Stimulated activated CD4-positive, alpha-beta T cell treated with anti-CD3 and anti-CD28 coated beads, Interleukin-1b, Interleukin-23, amount 100 ng/mL, for 24 hours (primary cell): Measurements from ENCODE around the gene TMEM242.

ENCODE experiments used
- DNase-seq, 4 experiments: peaks; one replicate each; pipeline ENCODE4 v3.0.0-alpha.2; 2020; ENCODE audit warnings: low read depth in 4 of 4, low spot score in 1 of 4

The TMEM242 gene

DNA sequence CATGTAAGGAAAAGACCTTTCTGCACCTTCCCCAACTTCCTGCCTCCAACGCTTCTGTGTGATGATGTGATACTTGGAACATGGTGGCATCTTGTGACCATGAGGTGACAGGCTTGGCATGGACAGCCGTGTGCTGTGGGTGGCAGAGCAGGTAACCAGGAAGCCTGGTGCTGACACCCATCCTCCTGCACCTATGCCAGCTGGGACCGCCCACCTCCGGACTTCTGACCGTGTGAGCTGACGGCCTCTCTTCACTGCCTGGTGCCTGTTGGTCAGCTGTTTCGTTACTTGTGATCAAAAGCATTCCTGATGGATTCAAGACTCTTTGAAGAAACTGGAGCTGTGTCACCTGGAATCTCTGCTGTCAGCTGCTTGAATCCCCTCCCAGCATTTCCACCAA lies 70.3 kb downstream of the TMEM242 start:
- DNase-seq, result no peak

- no peak for DNase-seq
Measured at GRCh38 chr6:157251586-157252247, 71.6 kb downstream of the TMEM242 start.

- no peak for DNase-seq
Measured at GRCh38 chr6:157249826-157250225, 73.5 kb downstream of the TMEM242 start.

- no peak for DNase-seq
Measured at GRCh38 chr6:157248264-157248663, 75.1 kb downstream of the TMEM242 start.

DNA sequence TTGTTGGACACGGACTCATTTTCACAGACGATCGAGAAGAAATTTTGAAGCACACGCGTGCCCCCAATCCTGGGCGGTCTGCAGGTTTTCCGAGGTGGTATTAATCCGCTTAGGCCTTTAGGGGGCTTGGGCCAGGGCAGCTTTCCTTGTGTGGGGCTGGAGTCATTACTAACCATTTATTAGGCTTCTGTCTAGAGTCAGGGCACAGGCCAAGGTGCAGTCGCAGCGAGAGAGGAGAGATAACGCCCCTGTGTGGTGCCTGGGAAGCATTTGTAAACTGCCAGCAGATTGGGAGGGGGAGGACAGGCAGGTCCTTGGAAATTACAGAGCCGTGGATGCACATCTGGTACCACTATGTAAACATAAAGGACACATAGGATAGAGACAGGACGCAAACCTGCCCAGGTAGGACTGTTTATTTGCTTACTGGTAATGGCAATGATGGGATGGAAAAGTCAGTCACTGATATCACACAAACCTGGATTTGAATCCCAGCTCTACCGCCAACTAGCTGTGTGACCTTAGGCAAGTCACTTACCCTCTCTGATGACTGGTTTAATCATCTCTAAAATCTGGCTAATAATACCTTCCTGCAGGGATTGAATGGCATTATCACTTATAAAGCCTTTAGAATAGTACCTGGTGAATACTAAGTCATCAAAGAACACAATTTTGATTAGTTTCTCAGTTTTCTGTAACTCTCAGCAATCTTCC lies 76.4 kb downstream of the TMEM242 start:
- DNase-seq, result no peak

DNA sequence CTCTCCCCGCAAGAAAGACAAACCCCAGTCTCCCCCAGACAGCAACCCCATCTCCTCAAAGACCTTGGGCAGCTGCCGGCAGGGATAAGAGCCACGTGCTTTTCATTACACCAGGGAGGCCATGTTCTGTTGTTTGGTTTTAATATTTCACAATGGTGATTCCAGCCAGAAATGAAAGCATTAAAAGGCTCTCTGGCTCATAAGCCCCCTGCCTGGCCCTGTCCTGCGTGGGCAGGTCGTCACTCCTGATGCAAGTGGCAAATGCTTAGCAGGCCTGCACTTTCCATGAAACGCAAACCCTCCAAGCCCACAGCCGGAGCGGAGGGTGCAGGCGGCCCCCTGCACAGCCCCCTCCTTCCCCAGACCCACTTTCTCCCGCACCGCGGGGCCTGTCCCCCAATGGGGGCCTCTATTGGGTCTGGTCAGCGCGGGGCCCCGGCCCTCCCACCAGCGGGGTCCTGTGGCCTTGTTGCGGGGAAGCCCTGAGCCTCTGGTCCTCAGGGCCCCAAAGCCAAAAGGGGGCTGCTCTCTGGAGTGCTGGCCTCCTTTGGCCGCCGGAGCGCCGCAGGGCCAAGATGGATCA lies 77.2 kb downstream of the TMEM242 start:
- no peak for DNase-seq

- no peak for DNase-seq
Measured at GRCh38 chr6:157245436-157245835, 77.9 kb downstream of the TMEM242 start.

- DNase-seq, result no peak
Measured at GRCh38 chr6:157244780-157245179, 78.5 kb downstream of the TMEM242 start.

DNA sequence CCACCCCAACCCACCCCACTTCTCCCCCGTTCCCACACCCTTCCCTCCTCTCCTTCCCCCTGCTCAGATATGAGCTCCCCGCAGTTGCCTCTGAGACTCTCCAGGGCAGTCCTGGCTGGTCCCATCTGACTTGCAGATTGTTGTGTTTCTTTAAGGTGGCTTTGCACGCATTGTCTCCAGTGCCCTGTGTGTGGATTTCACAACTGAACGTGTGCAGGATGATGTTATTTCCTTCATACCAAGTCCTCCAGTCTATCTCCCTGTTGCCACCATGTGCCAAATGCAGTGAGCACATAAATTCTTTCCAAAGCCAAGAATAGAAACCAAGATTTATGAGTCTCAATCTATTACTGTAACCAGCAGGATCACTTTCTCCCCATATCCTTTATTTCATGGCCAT lies 79.1 kb downstream of the TMEM242 start:
- no peak for DNase-seq

DNA sequence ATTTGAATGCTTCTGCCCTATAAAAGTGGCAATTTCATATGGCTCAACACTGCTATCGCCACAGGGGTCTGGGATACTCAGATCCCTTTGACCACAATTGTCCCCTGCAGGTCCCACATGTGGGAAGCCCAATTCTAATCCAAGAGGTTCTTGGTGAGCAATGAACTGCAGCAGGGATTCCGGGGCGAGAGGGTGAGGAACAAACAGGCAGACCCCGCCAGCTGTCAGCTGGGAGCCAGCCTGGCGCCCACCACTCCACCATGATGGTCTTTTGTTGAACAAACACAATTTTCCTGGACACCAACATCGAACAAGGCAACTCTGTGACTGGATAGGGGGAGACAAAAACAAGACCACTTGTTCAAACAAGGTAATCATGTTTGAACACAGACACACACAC lies 80.5 kb downstream of the TMEM242 start:
- DNase-seq, result no peak

DNA sequence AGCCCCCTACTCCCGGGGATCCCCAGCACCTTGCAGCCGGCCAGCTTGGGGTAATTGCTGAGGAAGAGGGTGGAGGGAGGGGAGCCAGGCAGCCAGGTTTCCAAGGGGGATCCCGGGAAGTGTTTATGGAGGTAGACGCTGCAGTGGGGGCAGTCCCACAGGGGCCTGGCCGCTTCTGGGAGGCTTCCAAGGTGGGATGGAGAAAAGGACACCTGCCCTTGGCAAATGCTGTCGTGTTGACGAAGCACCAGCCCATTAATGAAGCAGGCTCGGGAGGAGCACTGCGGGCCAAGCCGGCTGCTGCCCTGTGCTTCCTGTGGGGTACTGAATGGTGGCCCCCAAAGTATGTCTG lies 82.4 kb downstream of the TMEM242 start:
- DNase-seq, result no peak

DNA sequence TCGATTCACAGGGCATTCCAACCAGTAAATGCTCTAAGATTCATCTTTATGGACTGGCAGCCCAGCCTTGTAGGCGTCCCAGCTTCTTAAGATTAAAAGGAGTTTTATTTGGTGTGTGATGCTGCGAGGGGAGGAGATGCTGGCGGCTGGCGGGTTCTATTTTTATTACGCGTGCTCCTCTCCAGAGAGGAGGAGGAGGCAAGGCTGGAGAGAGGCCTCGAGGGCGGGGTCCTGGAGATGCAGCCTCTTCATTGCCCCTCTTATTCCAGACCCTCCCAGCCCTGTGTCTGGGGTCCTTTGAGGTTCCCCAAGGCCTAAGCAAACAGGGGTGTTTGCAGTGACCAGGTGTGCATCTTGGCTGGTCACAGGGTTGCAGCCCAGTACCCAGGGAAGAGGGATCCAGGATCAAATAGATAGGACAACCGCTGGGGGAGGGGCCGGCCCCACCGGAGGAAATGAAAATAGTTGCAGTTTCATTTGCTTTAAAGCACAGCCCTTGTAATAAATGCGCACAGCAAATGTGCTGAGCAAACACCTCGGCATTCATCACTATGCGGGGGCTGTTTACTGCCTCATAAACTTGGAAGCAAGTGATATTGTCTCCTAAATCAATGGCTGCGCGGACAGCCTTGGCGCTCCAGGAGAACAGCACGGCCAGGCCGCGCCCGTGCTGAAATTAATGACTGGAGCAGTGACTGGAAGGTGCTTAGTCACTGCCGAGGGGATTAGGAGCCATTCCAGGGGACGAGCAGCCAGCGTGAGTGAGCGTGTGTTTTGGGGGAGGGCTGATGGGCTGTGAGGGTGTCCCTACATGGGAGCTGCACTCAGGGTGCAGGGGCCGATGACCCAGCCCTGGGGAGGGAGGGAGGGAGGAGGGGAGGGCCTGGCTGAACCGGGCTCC lies 83.0 kb downstream of the TMEM242 start:
- DNase-seq, result no peak

GRCh38 chr6:157239671-157240058 lies 83.7 kb downstream of the TMEM242 start:
- DNase-seq, result no peak
